Breast epithelium (tissue), 4 donors: ENCODE measurements around the gene PTBP1. TPM values are rescaled to one million over a fixed set of nuclear protein-coding genes. Genes with fewer than 3 reads are reported as not detected.
A peak's percentile ranks its signal among the peaks of the same experiment; 100 is the strongest.

Experiments used
- DNase-seq, 2 donors: peaks; one replicate each; pipeline ENCODE4 v3.0.0-alpha.2; 2019; ENCODE audit warnings: low spot score in 2 of 2
- H3K27ac ChIP-seq, 2 donors: fragments of 200-600 bp; sonication (generic) in 1 of 2; one replicate each; pipeline ENCODE4 v1.5.1; 2016 to 2019; ENCODE audit warnings: mild to moderate bottlenecking in 1 of 2
- H3K27me3 ChIP-seq, 2 donors: fragments of 200-600 bp; sonication (generic) in 1 of 2; one replicate each; pipeline versions ENCODE4 v1.5.1 to v1.6.0; 2017 to 2019; ENCODE audit warnings: control low read depth in 1 of 2, mild to moderate bottlenecking in 1 of 2
- H3K36me3 ChIP-seq: fragments of 200-600 bp; one replicate; pipeline ENCODE4 v1.5.1; 2019
- H3K4me1 ChIP-seq, 2 donors: fragments of 200-600 bp; sonication (generic); one replicate each; pipeline ENCODE4 v1.5.1; 2016 to 2019; ENCODE audit warnings: control low read depth in 1 of 2
- H3K4me3 ChIP-seq, 3 donors: fragments of 200-600 bp; sonication (generic); 1 replicate in 2 of 3; 2 replicates in 1 of 3; pipeline ENCODE4 v1.5.1; 2016 to 2019; ENCODE audit warnings: mild to moderate bottlenecking in 3 of 3, moderate library complexity in 2 of 3
- H3K9me3 ChIP-seq, 2 donors: fragments of 200-600 bp; sonication (generic) in 1 of 2; one replicate each; pipeline ENCODE4 v1.5.1; 2016 to 2019; ENCODE audit warnings: control low read depth in 1 of 2
- POLR2A ChIP-seq: fragments of 450-650 bp; IDR thresholded peaks from one replicate; pipeline ENCODE4 v1.6.1; 2016; ENCODE audit warnings: antibody characterized with exemption, mild to moderate bottlenecking, moderate library complexity
- POLR2AphosphoS5 ChIP-seq, 3 donors: sonication (generic); formaldehyde crosslinking; IDR thresholded peaks; one replicate each; pipeline ENCODE4 v1.6.1; 2017; ENCODE audit warnings: antibody characterized with exemption in 3 of 3
- intact Hi-C: fragments of 100-400 bp; cut with DNase I; formaldehyde crosslinking; loops from one replicate; pipeline ENCODE4 v1.15.1; 2023; ENCODE audit warnings: low total_unique reads
- total RNA-seq, 3 donors: library from RNA; depleted of rRNA; stranded (reverse); fragments of >200 nt; gene quantifications; one replicate each; pipeline ENCODE4 v1.1.0, GENCODE V29; 2016
- TF ChIP-seq, protein P1 (sequence below), 3 donors: fragments of 450-650 bp; IDR thresholded peaks; one replicate each; pipeline ENCODE4 v1.5.1; 2016 to 2017; ENCODE audit warnings: antibody characterized with exemption in 3 of 3, mild to moderate bottlenecking in 3 of 3, moderate library complexity in 3 of 3

Gene PTBP1
- total RNA-seq, 3 donors from 2014 or later = 92.0 to 147 (median 131) TPM

DNA sequence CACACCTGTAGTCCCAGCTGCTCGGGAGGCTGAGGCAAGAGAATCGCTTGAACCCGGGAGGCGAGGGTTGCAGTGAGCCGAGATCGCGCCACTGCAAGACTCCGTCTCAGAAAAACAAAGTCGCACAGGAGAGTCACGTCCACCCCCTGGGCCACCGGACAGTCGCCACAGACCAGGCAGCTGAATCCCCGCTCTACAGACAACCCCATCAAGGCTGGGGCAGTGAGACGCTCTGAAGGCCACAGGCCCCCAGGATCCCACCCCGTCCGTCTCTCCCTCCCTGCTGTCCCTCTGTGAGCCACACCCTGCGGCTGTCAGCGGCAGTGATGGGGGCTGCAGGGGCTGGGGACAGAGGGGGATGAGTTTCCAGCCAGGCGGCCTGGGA is 15.5 kb upstream of the PTBP1 start:
- Histone ChIP-seq H3K4me1 (peaks cover 3 to 6% of the 10 kb centered on the region in 2 donors), H3K9me3 (no peaks in the 10 kb centered on the region), H3K27me3 (no peaks in the 10 kb centered on the region), H3K36me3 (no peaks in the 10 kb centered on the region), H3K27ac (peak overlapping the region; percentile 54 to 70), H3K4me3 (peak overlapping the region in 1 of 3 donors; percentile 37)
- no peak for TF ChIP-seq POLR2AphosphoS5 (IDR thresholded peaks at IDR 0.05)
- TF ChIP-seq, protein P1, sequence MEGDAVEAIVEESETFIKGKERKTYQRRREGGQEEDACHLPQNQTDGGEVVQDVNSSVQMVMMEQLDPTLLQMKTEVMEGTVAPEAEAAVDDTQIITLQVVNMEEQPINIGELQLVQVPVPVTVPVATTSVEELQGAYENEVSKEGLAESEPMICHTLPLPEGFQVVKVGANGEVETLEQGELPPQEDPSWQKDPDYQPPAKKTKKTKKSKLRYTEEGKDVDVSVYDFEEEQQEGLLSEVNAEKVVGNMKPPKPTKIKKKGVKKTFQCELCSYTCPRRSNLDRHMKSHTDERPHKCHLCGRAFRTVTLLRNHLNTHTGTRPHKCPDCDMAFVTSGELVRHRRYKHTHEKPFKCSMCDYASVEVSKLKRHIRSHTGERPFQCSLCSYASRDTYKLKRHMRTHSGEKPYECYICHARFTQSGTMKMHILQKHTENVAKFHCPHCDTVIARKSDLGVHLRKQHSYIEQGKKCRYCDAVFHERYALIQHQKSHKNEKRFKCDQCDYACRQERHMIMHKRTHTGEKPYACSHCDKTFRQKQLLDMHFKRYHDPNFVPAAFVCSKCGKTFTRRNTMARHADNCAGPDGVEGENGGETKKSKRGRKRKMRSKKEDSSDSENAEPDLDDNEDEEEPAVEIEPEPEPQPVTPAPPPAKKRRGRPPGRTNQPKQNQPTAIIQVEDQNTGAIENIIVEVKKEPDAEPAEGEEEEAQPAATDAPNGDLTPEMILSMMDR (IDR thresholded peaks at IDR 0.05) = no peak
- DNase-seq = no peak
- intact Hi-C loops = no loop called here

- H3K36me3 ChIP-seq = no peaks in the 10 kb centered on the region
- H3K9me3 ChIP-seq = no peaks in the 10 kb centered on the region
- H3K4me3 ChIP-seq = peak overlapping the region in 2 of 3 donors; percentile 37 to 53
- TF ChIP-seq POLR2AphosphoS5 (IDR thresholded peaks at IDR 0.05) (no peak), POLR2A (no peak)
- TF ChIP-seq, protein P1 (IDR thresholded peaks at IDR 0.05) = no peak
- no peaks in the 10 kb centered on the region for H3K27me3 ChIP-seq
- peaks cover 3 to 6% of the 10 kb centered on the region in 2 donors for H3K4me1 ChIP-seq
- DNase-seq = no peak
- intact Hi-C loops = no loop called here
- peak overlapping the region; percentile 54 to 70 for H3K27ac ChIP-seq
Observed at GRCh38 chr19:782185-782877, 14.9 kb upstream of the PTBP1 start.

DNA sequence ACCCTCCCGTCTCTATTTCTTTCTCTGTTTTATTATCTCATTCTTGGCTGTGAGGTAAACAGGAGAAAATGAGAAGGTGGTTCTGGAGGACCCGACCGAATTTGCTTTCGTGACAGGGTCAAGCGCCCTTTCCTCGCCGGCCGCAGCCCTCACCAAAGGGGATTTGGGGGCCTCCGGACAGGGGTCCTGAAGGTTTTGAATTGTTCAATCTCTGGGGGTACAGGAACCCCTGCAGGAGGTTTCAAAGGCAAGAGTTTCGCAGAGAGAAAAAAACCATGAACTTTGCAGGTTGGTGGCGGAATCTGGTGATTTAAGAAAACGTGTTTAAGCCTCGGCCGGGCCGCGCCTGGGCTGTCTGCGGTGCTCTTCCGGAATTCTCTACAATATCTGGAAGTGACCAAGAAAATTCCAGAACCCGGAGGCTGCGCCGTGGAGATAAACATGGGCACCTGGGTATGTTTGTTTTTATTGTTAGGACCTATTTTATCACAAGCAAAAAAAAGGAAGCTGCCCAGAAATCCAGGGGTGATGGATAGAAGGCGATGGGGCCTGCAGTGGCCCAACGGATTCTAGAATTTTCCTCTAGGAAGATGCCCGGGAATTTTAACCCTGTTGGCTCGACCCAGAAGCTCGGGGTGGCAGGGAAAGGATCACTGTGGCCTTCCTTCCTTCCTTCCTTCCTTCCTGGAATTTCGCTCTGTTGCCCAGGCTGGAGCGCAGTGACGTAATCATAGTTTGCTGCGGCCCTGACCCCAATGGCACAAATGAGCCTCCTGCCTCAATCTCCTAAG is 14.2 kb upstream of the PTBP1 start:
- Histone ChIP-seq H3K9me3 (no peaks in the 10 kb centered on the region), H3K27me3 (no peaks in the 10 kb centered on the region), H3K4me1 (peaks cover 3 to 6% of the 10 kb centered on the region in 2 donors), H3K27ac (peak overlapping the region; percentile 38 to 54), H3K4me3 (peak overlapping the region in 2 of 3 donors; percentile 37 to 53), H3K36me3 (no peaks in the 10 kb centered on the region)
- intact Hi-C loops = no loop called here
- TF ChIP-seq POLR2A = no peak
- no peak for TF ChIP-seq POLR2AphosphoS5 (IDR thresholded peaks at IDR 0.05)
- TF ChIP-seq, protein P1 (IDR thresholded peaks at IDR 0.05) = no peak
- DNase-seq = no peak

DNA sequence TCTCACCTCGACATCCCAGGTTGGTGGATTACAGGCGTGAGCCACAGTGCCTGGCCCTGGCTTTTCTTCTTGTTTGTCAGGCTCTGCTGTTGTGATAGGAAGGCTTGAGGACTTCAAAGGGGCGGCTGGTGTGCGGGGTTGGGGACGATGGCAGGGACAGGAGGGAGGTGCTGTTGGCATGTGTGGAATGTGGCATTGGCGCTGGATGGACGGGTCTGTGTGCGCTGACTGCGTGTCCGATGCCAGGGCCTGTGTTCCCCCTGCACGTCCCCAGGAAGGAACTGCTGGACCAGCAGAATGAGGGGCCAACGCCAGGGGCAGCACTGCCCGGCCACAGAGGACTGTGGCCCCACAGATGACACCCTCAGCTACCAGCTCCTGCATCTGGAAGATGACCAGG is 12.7 kb upstream of the PTBP1 start:
- Histone ChIP-seq H3K27me3 (no peaks in the 10 kb centered on the region), H3K36me3 (no peaks in the 10 kb centered on the region), H3K9me3 (no peaks in the 10 kb centered on the region), H3K4me1 (no peaks in the 10 kb centered on the region), H3K4me3 (no peak overlapping the region), H3K27ac (no peak overlapping the region)
- TF ChIP-seq POLR2A (no peak), POLR2AphosphoS5 (IDR thresholded peaks at IDR 0.05) (no peak)
- TF ChIP-seq, protein P1 (IDR thresholded peaks at IDR 0.05) = no peak
- intact Hi-C loops = no loop called here
- no peak for DNase-seq

- no peaks in the 10 kb centered on the region for H3K27me3 ChIP-seq
- intact Hi-C loops = no loop called here
- no peaks in the 10 kb centered on the region for H3K9me3 ChIP-seq
- H3K4me1 ChIP-seq = no peaks in the 10 kb centered on the region
- no peak for TF ChIP-seq POLR2AphosphoS5 (IDR thresholded peaks at IDR 0.05)
- TF ChIP-seq, protein P1 (IDR thresholded peaks at IDR 0.05) = no peak
- no peak for TF ChIP-seq POLR2A
- no peaks in the 10 kb centered on the region for H3K36me3 ChIP-seq
- no peak overlapping the region for H3K27ac ChIP-seq
- no peak for DNase-seq
- no peak overlapping the region for H3K4me3 ChIP-seq
Observed at GRCh38 chr19:787536-787935, 9.7 kb upstream of the PTBP1 start.
